Endodermal cell (in vitro differentiated cells): ENCODE measurements around the gene NPEPPS. TPM values are rescaled to one million over a fixed set of nuclear protein-coding genes. Genes with fewer than 3 reads are reported as not detected.
A peak's percentile ranks its signal among the peaks of the same experiment; 100 is the strongest.

Experiments
- DNase-seq: peaks from one replicate; pipeline ENCODE4 v3.0.0-alpha.2; 2017
- H3K27ac ChIP-seq: 2 replicates; pipeline ENCODE4 v1.5.1; 2013; ENCODE audit warnings: mild to moderate bottlenecking, low read depth, low read length, moderate library complexity
- H3K27me3 ChIP-seq: 2 replicates; pipeline ENCODE4 v1.6.1; 2013; ENCODE audit warnings: mild to moderate bottlenecking, low read length, moderate library complexity; ENCODE audit not compliant: insufficient read depth, control insufficient read depth, poor library complexity, severe bottlenecking
- H3K36me3 ChIP-seq: 2 replicates; pipeline ENCODE4 v1.7.0; 2013; ENCODE audit warnings: mild to moderate bottlenecking, low read length, moderate library complexity; ENCODE audit not compliant: control insufficient read depth, insufficient read depth
- H3K4me1 ChIP-seq: one replicate; pipeline ENCODE4 v1.7.0; 2013; ENCODE audit warnings: low read length; ENCODE audit not compliant: control insufficient read depth, insufficient read depth
- H3K4me3 ChIP-seq: 2 replicates; pipeline ENCODE4 v1.5.1; 2013; ENCODE audit warnings: mild to moderate bottlenecking, low read length, moderate library complexity
- H3K9ac ChIP-seq: 2 replicates; pipeline ENCODE4 v1.6.1; 2013; ENCODE audit warnings: mild to moderate bottlenecking, low read length, moderate library complexity; ENCODE audit not compliant: poor library complexity, severe bottlenecking; ENCODE audit errors: extremely low read depth
- H3K9me3 ChIP-seq: 2 replicates; pipeline ENCODE4 v1.6.1; 2013; ENCODE audit warnings: mild to moderate bottlenecking, low read length, moderate library complexity; ENCODE audit not compliant: control insufficient read depth
- H3K27ac Mint-ChIP-seq: 2 replicates; pipeline ENCODE4 v1.8.0; 2020; ENCODE audit warnings: mixed read lengths
- H3K27me3 Mint-ChIP-seq: 2 replicates; pipeline ENCODE4 v1.8.0; 2021; ENCODE audit warnings: mild to moderate bottlenecking, mixed read lengths; ENCODE audit not compliant: insufficient read depth
- H3K36me3 Mint-ChIP-seq: 2 replicates; pipeline ENCODE4 v1.8.0; 2020; ENCODE audit warnings: low read depth, mixed read lengths
- H3K4me1 Mint-ChIP-seq: 2 replicates; pipeline ENCODE4 v1.8.0; 2020; ENCODE audit warnings: mixed read lengths
- H3K4me3 Mint-ChIP-seq: 2 replicates; pipeline ENCODE4 v1.8.0; 2020; ENCODE audit warnings: mild to moderate bottlenecking, moderate library complexity, mixed read lengths
- H3K9me3 Mint-ChIP-seq: 2 replicates; pipeline ENCODE4 v1.8.0; 2020; ENCODE audit warnings: mild to moderate bottlenecking, mixed read lengths
- CTCF ChIP-seq: fragments of 200-600 bp; sonication (generic); conservative IDR thresholded peaks from 2 replicates; pipeline ENCODE4 v1.5.0; 2021; ENCODE audit warnings: antibody characterized with exemption, mild to moderate bottlenecking
- WGBS, 2 experiments: methylation state at CpG; one replicate each; pipeline versions ENCODE4 v1.1.5 to v1.1.7; 2013; ENCODE audit warnings: missing lambda C conversion rate in 2 of 2, mixed read lengths in 1 of 2; ENCODE audit not compliant: insufficient coverage in 1 of 2, insufficient read length in 1 of 2; 5-methylcytosine and 5-hydroxymethylcytosine counted together
- total RNA-seq, 2 donors: library from RNA; stranded (reverse); fragmentation: NEBNext Ultra II Directional in 1 of 2; extraction: Animal tissue kit (Norgen Biotek cat#: 25700) in 1 of 2; gene quantifications; 2 replicates in 1 of 2; 3 replicates in 1 of 2; pipeline ENCODE4 v1.2.1, GENCODE V29; 2021

The NPEPPS gene
- total RNA-seq, 2 donors from 2014 or later, result 178 to 194 TPM

GRCh38 chr17:47618410-47618809 is 87.5 kb downstream of the NPEPPS start:
- peak; percentile 36 for DNase-seq
- Histone ChIP-seq H3K27me3 (no peaks in the 10 kb centered on the region), H3K36me3 (peaks cover 87% of the 10 kb centered on the region), H3K4me3 (no peak overlapping the region), H3K9me3 (peaks cover 10% of the 10 kb centered on the region), H3K9ac (no peak overlapping the region), H3K4me1 (peaks cover 19% of the 10 kb centered on the region), H3K27ac (no peak overlapping the region)
- WGBS, 2 experiments, result 83 to 87% methylated on average over 4 of the region's 4 CpGs
- peaks cover 74% of the 10 kb centered on the region for H3K36me3 Mint-ChIP-seq
- no peaks in the 10 kb centered on the region for H3K9me3 Mint-ChIP-seq
- peak; percentile 65 for TF ChIP-seq CTCF
- H3K4me1 Mint-ChIP-seq, result peaks cover 36% of the 10 kb centered on the region
- H3K27ac Mint-ChIP-seq, result no peak overlapping the region
- no peak overlapping the region for H3K4me3 Mint-ChIP-seq
- no peaks in the 10 kb centered on the region for H3K27me3 Mint-ChIP-seq

GRCh38 chr17:47620503-47621245 is 89.8 kb downstream of the NPEPPS start:
- H3K9me3 ChIP-seq, result peaks cover 10% of the 10 kb centered on the region
- no peak overlapping the region for H3K4me3 Mint-ChIP-seq
- H3K27me3 ChIP-seq, result no peaks in the 10 kb centered on the region
- H3K27ac Mint-ChIP-seq, result peak overlapping the region; percentile 57
- no peak for TF ChIP-seq CTCF
- peak overlapping the region; percentile 46 for H3K4me3 ChIP-seq
- H3K4me1 Mint-ChIP-seq, result peaks cover 36% of the 10 kb centered on the region
- peaks cover 15% of the 10 kb centered on the region for H3K4me1 ChIP-seq
- peak overlapping the region; percentile 45 for H3K27ac ChIP-seq
- DNase-seq, result peak; percentile 41
- H3K9ac ChIP-seq, result peak overlapping the region; percentile 36
- no peaks in the 10 kb centered on the region for H3K9me3 Mint-ChIP-seq
- peaks cover 72% of the 10 kb centered on the region for H3K36me3 Mint-ChIP-seq
- H3K27me3 Mint-ChIP-seq, result no peaks in the 10 kb centered on the region
- 76 to 81% methylated on average over 2 to 3 of the region's 3 CpGs for WGBS, 2 experiments
- peaks cover 85% of the 10 kb centered on the region for H3K36me3 ChIP-seq

GRCh38 chr17:47621293-47622179 is 90.6 kb downstream of the NPEPPS start:
- Histone ChIP-seq H3K27ac (peak overlapping the region; percentile 9), H3K9me3 (peaks cover 10% of the 10 kb centered on the region), H3K9ac (no peak overlapping the region), H3K4me1 (peaks cover 15% of the 10 kb centered on the region), H3K4me3 (no peak overlapping the region), H3K36me3 (peaks cover 82% of the 10 kb centered on the region), H3K27me3 (no peaks in the 10 kb centered on the region)
- Mint-ChIP-seq H3K9me3 (no peaks in the 10 kb centered on the region), H3K27me3 (no peaks in the 10 kb centered on the region), H3K4me3 (no peak overlapping the region), H3K36me3 (peaks cover 73% of the 10 kb centered on the region), H3K27ac (peak overlapping the region; percentile 81), H3K4me1 (peaks cover 36% of the 10 kb centered on the region)
- peak; percentile 95 for DNase-seq
- peak; percentile 26 for TF ChIP-seq CTCF
- WGBS, 2 experiments, result 34 to 57% methylated on average over 7 to 9 of the region's 9 CpGs
